ENCODE results near the gene AKT1.

The AKT1 gene

DNA sequence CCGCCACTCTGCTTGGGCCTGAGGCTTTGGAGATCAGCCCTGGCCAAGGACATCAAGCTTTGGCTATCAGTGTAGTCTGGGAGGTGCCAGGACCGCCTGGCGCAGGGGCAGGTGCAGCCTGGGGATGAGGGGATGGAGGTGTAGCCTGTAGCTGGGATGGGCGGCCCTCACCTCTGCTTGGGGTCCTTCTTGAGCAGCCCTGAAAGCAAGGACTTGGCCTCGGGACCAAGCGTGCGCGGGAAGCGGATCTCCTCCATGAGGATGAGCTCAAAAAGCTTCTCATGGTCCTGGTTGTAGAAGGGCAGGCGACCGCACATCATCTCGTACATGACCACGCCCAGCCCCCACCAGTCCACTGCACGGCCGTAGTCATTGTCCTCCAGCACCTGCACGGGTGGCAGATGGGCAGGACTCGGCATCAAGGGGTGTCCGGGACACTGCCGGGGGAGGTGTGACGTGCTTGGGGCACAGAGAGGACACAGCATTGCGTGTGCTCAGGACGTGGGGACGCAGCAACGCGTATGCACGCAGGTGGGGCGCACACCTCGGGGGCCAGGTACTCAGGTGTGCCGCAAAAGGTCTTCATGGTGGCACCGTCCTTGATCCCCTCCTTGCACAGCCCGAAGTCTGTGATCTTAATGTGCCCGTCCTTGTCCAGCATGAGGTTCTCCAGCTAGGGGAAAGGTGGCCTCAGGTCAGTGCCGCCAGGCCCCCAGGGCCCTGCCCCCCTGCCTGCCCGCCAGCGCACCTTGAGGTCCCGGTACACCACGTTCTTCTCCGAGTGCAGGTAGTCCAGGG lies 22.6 kb downstream of the AKT1 start:
- DNase-seq (ENCODE audit: low spot score): no peak

DNA sequence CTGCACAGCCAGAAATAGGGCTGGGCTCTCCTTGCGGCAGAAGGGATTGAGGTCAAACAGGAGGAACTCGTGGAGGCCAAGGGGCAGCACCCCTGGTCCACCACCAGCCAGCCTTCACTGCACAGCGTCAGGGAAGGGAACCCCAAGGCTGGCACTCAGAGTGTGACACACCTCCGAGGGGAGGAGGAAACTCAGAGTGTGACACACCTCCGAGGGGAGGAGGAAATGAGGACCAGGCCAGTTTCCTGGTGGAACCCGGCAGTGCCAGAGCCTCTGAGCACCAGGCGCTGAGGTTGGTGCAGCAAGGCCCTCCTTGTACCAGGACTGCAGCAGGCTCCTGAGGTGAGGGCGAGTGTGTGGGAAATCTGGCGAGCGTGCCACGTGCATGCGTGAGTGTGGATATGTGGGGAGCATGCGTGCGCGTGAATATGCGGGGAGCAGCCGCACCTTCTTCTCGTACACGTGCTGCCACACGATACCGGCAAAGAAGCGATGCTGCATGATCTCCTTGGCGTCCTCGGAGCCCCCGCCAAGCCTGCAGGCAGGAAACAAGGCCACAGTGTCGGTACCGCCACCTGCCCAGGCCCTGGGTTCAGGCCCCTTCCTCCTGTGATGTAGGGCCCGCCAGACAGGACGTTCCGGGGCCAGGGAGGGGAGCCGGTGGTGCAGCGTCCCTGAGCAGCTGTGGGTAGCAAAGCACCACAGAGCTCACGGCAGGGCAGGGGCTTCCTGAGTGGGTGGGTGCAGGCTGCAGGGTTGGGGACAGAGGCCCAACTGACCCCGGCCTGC lies 23.4 kb downstream of the AKT1 start:
- DNase-seq (ENCODE audit: low spot score): no peak

DNA sequence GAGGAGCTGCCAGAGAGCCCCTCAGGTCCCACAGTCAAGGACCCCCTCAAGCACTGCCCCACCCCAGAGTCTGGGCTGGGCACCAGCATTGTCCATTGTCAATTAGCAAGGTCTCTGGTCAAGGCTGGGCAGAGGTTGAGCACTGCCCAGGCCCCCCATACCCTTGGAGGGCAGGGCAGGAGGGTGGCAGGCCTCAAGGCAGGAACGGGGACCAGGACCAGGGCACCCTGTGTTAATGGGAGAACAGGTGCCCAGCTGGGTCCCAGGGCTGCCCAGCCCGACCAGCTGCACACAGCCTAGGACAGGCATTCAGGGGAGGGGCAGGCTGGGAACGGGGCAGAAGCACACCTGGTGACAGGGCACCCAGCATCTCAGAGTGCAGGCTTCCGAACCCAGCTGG lies 24.2 kb downstream of the AKT1 start:
- no peak for DNase-seq (ENCODE audit: low spot score)

DNA sequence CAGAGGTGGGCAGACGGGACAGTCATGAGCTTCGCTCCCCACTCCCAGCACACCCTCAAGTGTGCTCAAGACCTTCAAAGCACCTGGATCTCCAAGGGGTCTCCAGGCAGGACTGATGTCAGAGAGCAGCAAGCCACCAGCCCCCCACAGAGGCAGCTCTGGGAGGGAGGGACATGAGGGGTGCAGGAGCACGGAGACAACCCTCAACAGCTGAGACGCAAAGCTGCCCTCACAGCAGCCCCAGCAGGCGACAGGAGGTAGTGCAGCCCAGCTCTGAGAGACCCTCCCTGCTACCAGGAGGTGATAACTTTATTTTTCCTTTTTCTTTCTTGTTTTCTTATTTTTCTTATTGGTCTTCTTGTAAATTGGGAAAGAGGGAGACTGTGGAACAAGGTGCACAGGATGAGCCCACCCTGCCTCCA lies 24.7 kb downstream of the AKT1 start:
- no peak for DNase-seq (ENCODE audit: low spot score)

DNA sequence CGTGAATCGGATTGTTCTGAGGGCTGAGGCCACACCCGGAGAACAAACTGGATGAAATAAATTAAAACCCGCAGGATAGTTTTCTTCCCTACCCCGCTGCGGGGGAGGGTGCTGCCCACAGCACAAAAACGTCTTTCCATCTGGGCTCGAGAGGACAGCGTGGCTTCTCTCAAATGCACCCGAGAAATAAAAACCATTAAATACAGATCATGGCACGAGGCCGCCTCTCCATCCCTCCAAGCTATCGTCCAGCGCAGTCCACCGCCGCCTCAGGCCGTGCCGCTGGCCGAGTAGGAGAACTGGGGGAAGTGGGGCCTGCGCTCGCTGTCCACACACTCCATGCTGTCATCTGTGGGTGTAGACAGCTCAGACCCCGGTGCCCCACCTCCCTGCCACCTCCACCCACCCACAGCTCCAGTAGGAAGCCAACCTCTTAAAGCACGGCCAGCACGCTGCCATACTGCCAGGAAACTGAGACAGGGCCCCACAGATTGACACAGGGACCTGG lies 25.4 kb downstream of the AKT1 start:
- DNase-seq (ENCODE audit: low spot score): no peak

DNA sequence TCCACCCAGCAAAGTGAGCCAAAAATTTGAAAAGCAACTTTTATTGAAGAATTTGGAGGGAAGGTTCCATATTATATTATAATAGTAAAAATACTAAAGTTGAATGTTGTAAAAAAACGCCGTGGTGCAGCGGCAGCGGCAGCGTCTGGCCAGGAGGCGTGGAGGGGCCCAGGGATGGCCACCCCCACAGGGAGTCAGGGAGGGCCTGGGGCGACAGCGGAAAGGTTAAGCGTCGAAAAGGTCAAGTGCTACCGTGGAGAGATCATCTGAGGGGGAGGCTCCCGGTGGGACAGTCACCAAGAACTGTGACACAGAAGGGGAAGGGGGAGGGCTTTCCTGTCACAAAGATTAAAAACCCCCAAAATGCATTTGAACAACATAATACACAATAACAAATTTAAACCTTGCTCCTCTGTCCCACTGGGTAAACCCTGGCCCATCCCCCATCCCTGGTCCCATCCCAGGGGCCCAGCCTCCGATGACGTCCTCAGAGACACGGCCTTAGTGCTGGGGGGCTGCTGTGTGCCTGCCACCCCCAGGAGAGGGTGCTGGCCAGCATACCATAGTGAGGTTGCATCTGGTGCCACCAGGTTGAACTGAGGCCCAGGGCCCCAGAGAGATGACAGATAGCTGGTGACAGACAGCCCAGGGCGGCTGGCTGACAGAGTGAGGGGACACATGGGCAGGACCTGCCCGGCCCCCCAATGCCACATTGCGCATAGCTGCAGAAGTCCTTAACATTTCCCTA lies 26.1 kb downstream of the AKT1 start:
- DNase-seq (ENCODE audit: low spot score): no peak

DNA sequence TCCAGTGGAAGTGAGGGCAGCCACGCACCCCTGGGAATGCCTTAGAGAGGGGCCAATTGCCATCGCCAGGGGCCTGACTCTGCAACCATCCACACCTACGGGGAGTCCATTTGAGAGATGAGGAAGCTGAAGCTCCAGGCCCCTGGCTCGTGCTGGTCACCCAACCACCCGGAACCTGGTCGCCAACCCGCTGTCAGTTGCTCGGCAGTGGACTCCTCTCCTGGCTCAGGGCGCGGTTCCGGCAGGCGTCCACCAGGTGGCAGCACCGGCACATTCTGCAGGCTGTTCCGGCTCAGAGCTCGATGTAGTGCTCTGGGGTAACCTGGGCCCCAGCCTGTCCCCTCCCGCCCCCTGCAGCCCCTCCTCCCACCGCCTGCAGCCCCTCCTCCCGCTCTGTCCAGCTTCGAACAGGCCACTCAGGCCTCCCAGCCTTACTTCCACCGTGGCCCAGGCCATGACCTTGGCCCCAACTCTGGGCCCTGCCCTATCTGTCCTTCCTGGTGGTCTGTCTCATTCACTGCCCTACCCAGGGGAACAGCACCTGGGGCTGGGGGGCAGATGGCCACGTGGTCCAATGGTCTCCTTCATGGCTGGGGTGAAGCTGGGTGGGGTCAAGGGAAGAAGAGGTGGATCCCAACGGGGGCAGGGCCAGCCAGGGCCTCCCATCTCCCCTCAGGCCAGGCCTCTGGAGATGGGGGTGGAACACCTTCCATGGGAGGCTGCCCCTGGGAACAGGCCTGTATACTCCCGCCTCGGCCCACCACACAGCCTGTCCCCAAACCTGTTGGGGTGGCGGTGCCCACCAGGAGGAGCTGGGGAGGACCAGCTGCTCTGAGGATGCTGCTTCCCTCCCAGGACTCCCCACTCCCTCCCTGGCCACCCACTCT lies 26.9 kb downstream of the AKT1 start:
- DNase-seq (ENCODE audit: low spot score): peak; percentile 85

DNA sequence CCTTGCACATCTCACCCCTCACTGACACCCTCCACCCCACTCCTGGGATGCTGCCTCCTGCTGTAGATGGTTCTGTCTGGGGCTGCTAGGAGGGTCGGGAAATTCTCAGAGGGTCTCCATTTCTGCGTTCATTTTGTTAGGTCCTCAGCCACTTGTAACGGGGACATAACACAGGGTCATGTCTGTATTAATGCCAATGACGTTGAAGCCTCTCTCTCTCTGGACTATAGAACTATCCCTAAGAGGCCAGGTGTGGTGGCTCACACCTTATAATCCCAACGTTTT lies 28.0 kb downstream of the AKT1 start:
- DNase-seq (ENCODE audit: low spot score): no peak

DNA sequence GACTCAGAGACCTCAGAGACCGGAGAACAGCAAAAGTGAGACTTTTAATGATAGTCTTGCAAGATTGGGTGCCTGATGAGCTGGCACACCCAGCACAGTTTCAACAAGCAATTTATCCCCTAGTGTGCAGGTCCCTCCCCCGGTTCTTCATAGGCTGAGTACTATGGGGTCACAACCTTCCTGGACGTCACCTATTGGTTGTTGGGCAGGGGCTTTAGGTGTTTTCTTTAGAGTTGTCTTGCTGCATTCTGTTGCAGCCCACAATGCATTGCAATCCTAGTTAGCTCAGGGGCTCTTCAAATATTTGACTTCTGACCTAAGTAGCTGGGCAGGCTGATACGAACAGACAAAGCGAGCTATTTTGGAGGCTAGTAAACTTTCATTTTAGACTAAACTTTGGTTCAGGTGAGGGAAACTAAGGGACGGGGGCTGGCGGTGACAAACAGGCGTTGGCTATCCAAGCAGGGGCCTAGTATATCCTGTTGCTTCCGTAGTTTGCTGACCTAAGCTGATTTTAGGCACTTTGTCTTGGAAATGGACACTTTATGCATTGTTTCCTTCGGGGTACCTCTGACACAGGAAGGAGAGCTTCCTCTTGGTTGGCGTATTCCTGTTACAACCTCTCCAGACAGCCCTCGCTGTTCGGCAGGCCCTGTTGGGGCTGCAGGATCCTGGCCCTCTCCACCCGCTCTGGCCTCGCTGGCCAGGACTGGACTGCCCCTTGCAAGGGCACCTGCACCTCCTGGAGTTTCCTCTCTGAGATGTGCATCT lies 28.5 kb downstream of the AKT1 start:
- DNase-seq (ENCODE audit: low spot score): no peak

DNA sequence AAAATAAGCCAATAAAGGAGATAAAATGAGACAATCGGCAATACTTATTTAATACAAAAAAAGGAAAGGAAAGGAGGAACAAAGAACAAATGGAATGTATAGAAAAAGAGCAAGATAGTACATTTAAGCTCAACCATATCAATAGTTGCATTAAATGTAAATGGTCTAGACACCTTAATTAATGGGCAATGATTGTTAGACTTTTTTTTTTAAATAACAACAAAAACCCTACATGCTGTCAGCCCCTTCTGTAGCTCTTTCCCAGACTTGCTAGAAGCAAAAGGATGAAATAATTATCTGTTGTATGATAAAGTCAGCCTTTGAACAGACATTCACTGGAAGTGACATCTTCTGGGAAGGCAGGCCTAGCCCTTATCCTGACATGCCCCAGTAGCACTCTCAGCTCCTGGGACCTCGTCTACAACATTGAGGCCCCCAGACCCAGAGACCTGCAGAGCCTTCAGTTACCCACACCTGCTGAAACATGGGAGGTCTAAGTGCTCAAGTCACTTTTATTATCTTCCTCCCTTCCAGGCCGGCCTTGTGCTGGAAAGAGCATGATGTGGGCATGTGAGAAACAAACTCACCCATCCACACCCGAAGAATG lies 29.2 kb downstream of the AKT1 start:
- no peak for DNase-seq (ENCODE audit: low spot score)

DNA sequence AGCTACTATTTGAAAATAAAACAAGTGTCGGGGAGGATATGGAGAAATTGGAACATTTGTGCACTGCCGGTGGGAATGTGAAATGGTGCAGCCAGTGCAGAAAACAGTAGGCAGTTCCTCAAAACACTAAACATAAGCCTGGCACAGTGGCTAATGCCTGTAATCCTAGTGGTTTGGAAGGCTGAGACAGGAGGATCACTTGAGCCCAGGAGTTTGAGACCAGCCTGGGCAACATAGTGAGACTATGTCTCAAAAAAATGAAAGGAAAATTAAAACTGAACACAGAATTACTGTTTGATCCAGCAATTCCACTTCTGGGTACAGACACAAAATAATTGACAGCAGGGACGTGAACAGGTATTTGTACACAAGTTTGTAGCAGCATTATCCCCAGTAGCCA lies 30.0 kb downstream of the AKT1 start:
- no peak for DNase-seq (ENCODE audit: low spot score)

DNA sequence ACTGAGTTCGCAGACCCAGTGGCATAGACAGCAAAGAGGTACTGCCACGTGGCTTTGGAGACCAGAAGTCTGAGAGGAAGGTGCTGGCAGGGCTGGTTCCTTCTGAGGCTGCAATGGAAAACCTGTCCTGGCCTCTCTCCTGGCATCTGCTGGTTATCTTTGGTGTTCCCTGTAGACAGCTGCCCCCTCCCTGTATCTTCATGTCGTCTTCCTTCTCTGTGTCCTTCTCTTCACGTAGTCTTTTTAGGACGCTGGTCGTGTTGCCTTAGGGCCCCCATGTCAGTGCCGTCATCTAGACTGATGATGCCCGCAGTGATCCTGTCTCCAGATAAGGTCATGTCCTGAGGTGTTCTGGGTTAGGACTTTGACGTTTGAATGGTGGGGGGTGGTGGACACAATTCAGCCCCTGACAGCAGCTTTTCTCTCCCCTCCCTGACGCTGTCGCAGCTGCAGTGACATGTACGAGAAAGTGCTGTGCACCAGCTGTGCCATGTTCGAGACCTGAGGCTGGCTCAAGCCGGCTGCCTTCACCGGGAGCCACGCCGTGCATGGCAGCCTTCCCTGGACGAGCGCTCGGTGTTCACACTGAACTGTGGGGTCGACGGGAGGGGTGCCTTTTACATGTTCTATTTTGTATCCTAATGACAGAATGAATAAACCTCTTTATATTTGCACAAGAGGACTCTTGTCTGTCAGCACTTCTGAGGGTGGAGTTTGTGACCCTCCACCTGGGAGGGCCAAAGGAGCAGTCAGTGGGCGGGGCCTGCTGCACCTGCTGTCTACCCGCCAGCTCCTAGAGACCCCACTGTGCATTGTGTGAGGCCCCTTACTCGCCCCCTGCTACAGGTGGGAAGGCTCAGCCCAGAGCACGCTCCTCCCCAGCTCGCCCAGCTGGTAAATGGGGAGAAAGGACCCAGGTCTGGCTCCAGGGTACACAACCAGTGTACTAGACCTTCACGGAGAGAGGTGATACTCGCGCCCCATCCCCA lies 36.3 kb downstream of the AKT1 start:
- DNase-seq (ENCODE audit: low spot score): no peak

DNA sequence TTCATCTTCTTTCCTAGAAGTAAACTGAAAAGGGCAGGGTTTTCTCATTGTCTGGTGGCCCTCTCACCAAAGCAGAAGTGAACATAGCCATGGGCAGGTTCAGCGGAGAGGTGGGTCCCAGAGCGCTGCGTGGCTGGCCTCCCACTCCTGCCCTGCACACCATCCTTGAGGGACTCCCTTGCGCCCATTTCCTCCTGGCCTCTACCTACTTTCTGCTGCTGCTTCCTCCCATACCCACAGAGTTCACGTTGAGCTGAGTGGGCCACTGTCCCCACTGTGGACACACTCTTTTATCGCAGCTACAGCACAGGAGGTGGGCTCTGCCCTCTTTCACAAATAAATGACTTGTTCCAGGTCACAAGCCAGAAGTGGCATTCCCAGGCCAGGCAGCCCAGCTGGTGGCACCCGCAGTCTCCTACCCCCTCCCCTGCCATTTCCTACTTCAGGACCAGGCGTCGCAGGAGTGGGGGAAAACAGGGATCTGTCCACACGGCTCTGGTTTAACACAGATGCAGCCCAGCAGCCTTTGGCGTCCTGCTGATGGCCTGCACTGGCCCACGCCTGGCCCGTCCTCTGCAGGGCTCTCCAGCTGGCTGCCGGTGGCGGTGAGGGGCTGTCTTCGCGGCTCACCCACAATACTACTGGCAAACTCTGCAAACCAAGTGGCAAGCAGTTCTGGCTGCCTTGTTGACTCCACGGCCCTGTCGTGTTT lies 37.7 kb downstream of the AKT1 start:
- DNase-seq (ENCODE audit: low spot score): no peak

DNA sequence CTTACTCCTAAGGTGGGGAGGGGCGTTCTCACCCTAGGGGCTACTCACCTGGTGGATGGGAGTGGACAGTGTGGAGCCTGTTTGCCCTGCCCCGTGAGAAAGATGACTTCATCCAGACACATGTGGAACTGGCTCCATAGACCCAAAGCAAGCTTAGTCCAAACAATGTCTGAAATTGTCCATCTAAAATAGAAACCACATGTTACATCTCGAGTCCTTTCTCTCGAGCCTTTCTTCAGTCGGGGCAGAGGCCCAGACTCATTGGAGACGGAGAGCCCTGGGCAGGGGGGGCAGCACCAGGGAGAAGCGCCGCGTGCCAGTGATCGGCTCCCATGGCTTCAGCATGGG lies 38.3 kb downstream of the AKT1 start:
- DNase-seq (ENCODE audit: low spot score): no peak

DNA sequence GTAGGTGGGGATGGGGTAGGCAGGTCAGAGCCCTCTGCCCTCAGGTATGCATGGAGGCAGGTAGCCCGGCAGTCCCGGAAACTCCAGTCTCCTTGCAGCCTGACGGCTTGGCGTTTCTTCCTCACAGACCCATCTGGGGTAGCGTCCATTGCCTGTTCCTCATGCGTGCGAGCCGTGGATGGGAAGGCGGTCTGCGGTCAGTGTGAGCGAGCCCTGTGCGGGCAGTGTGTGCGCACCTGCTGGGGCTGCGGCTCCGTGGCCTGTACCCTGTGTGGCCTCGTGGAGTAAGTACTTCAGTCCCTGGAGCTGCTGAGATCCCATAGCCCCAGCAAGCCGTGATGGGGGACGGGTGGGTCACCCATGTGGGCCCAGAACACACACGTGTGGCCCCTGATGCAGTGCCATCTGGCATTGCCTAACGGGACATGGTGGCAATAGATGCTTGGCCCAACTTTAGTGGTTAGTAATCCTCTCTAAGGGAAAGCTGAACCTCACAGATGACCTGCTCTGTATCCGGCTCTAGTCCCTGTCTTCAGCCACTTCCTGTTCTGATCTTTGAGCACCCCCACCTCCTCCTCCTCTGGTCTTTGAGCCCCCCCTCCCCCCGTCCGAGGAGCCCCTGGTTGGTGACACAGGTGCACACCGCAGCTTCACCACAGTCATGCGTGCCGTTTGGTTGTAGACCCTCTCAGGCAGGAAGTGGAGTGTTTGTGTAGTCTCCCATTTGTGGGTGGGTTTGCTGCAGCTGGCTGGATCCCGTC lies 38.9 kb downstream of the AKT1 start:
- DNase-seq (ENCODE audit: low spot score): no peak

DNA sequence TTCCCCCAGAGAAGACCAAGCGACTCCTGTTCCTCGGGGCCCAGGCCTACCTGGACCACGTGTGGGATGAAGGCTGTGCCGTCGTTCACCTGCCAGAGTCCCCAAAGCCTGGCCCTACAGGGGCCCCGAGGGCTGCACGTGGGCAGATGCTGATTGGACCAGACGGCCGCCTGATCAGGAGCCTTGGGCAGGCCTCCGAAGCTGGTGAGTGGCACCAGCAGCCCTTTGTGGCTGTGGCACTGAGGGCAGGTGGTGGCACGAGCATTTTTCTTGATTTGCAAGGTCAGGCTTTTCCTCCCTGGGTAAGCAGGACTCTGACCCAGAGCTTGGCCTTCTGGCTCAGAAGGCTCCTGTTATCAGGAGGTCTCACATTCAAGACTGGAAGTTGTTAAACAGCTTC lies 39.9 kb downstream of the AKT1 start:
- DNase-seq (ENCODE audit: low spot score): no peak

DNA sequence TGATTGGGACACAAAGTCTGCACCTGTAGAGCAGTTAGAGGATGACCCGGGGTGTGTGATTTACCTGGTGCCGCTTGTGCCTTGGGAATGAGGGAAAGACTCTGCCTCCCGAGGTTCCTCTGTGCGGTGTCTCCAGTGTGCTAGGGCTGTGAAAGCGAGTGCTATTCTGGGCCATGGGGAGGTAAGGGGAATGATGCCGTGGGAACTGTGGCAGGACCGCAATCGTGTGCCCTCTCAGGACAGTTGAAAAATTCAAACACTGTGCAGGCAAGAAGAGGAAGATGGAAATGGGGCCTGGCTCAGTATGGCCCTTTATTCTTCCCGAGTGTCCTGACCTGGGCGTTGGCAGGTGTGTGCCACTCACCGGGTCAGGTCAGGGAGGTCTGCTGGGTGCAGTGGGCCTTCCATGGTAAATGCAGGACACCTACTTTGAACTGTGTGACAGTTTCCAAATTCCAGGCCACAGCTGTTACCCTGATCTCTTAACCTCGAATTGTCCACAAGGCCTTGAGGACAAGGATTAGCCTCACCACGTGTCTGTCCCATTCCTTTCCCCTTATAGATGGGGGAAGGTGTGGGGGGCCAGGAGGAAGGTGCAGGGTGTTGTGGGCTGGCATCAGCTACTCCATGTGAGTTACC lies 41.2 kb downstream of the AKT1 start:
- DNase-seq (ENCODE audit: low spot score): no peak
